Activated CD4-positive, alpha-beta T cell treated with anti-CD3 and anti-CD28 coated beads for 1 hour (primary cell): Measurements from ENCODE around the gene PLK3.
"Not testable (repeated sequence)": the region's sequence is repeated elsewhere in the genome, so short reads cannot be mapped to it uniquely, and the experiment has no call there.

ENCODE experiments used
- DNase-seq: peaks from one replicate; pipeline ENCODE4 v3.0.0-alpha.2; 2020

Gene PLK3

GRCh38 chr1:44799770-44800584, at the start of gene PLK3:
Gene PLK3, plus strand, starts transcription at chr1:44800377. Its CDS starts 87 bp downstream, at chr1:44800464.
- DNase-seq = peak; percentile 98

GRCh38 chr1:44757420-44757819, 42.8 kb upstream of the PLK3 start:
- DNase-seq = no peak

GRCh38 chr1:44759077-44759476, 41.1 kb upstream of the PLK3 start:
- DNase-seq = no peak

GRCh38 chr1:44760876-44761275, 39.3 kb upstream of the PLK3 start:
- DNase-seq = no peak

- not testable (repeated sequence) for DNase-seq
Observed at GRCh38 chr1:44766421-44766820, 33.8 kb upstream of the PLK3 start.

- DNase-seq = peak; percentile 84
Observed at GRCh38 chr1:44775078-44775929, 24.9 kb upstream of the PLK3 start, which contains the start of gene RPS8. Gene RPS8, plus strand, starts transcription at chr1:44775540. Its CDS starts 57 bp downstream, at chr1:44775597.

GRCh38 chr1:44775930-44776729, 24.0 kb upstream of the PLK3 start:
- DNase-seq = peak; percentile 32

- DNase-seq = no peak
Observed at GRCh38 chr1:44776730-44777068, 23.5 kb upstream of the PLK3 start.

- no peak for DNase-seq
Observed at GRCh38 chr1:44777547-44777946, 22.6 kb upstream of the PLK3 start.

GRCh38 chr1:44777969-44778635, 22.1 kb upstream of the PLK3 start:
- no peak for DNase-seq

- no peak for DNase-seq
Observed at GRCh38 chr1:44778705-44779576, 21.2 kb upstream of the PLK3 start.

GRCh38 chr1:44780583-44781121, 19.5 kb upstream of the PLK3 start:
- DNase-seq = no peak

GRCh38 chr1:44783697-44784093, 16.5 kb upstream of the PLK3 start:
- no peak for DNase-seq

GRCh38 chr1:44784094-44785028, 15.8 kb upstream of the PLK3 start:
- DNase-seq = no peak

GRCh38 chr1:44785029-44785380, 15.2 kb upstream of the PLK3 start:
- no peak for DNase-seq

- DNase-seq = no peak
Observed at GRCh38 chr1:44785501-44786137, 14.6 kb upstream of the PLK3 start.

- DNase-seq = peak; percentile 67
Observed at GRCh38 chr1:44786138-44786840, 13.9 kb upstream of the PLK3 start.

- no peak for DNase-seq
Observed at GRCh38 chr1:44786841-44787426, 13.2 kb upstream of the PLK3 start.

- no peak for DNase-seq
Observed at GRCh38 chr1:44787506-44787905, 12.7 kb upstream of the PLK3 start.
